Sigmoid colon (tissue), 4 donors: ENCODE results near the gene MKI67.

Experiments
- CTCF ChIP-seq, 4 experiments: fragments of 450-650 bp in 3 of 4; fragments of 200-600 bp in 1 of 4; IDR thresholded peaks; one replicate each; pipeline ENCODE4 v1.5.1; 2016 to 2019; ENCODE audit warnings: antibody characterized with exemption in 4 of 4, mild to moderate bottlenecking in 3 of 4, moderate library complexity in 2 of 4
- POLR2AphosphoS5 ChIP-seq, 4 donors: sonication (generic); formaldehyde crosslinking; IDR thresholded peaks; one replicate each; pipeline ENCODE4 v1.6.1; 2017; ENCODE audit warnings: antibody characterized with exemption in 4 of 4

- no peak for TF ChIP-seq CTCF (IDR thresholded peaks at IDR 0.05)
- TF ChIP-seq POLR2AphosphoS5 (IDR thresholded peaks at IDR 0.05), result no peak
Observed at GRCh38 chr10:128077155-128077875, 48.9 kb downstream of the MKI67 start.
